ENCODE data around the gene LIFR. TPM values are rescaled to one million over a fixed set of nuclear protein-coding genes. Genes with fewer than 3 reads are reported as not detected.

The LIFR gene
- total RNA-seq, 1 experiment from 2014 or later = 22.0 TPM

DNA sequence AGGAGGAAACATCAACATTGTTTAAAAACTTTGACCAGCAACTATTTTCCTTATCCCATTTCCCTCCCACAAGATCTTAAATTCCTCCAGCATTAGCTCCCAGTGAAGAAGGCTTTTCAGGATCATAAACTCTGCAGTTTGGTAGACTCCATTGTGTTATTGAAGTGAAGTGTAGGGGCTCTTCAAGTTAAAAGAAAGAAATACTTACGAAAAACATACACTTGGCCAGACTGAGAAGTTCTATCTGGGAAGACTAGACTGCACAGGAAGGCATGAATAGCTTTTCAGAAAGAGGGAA is 22.3 kb downstream of the LIFR start:
- Histone ChIP-seq H3K9me3 (ENCODE audit: insufficient read depth, low read depth) (no peaks in the 10 kb centered on the region), H3K9me2 (ENCODE audit: insufficient read depth) (no peaks in the 10 kb centered on the region), H4K20me1 (ENCODE audit: insufficient read depth) (no peaks in the 10 kb centered on the region), H3K4me2 (no peak overlapping the region), H3K4me1 (replicated peaks; ENCODE audit: insufficient read depth) (no peaks in the 10 kb centered on the region), H2AFZ (no peak overlapping the region), H3K36me3 (ENCODE audit: low read depth) (no peaks in the 10 kb centered on the region), H3K4me3 (no peak overlapping the region), H3F3A (ENCODE audit: insufficient read depth, low read depth) (no peaks in the 10 kb centered on the region), H3K79me2 (ENCODE audit: low read depth) (no peaks in the 10 kb centered on the region), H3K27ac (no peak overlapping the region), H3K27me3 (ENCODE audit: insufficient read depth, low read depth) (no peaks in the 10 kb centered on the region)
- DNase-seq = no peak
- intact Hi-C loops (cut with micrococcal nuclease; ENCODE audit: unreplicated experiment) = no loop called here
- BruUV-seq (replicated peaks) = no TSS peak
- POLR2A ChIA-PET (ENCODE audit: unreplicated experiment) = interaction anchor here (0.7 kb wide), 1 partner anchor 535 kb away, joined by 5 read pairs; no protein-coding TSS in a partner anchor
- CTCF ChIA-PET = no interaction called here
- TF ChIP-seq EZH2 (IDR thresholded peaks at IDR 0.05; ENCODE audit: low read depth) (no peak), CTCF (conservative IDR thresholded peaks at IDR 0.05) (no peak)

DNA sequence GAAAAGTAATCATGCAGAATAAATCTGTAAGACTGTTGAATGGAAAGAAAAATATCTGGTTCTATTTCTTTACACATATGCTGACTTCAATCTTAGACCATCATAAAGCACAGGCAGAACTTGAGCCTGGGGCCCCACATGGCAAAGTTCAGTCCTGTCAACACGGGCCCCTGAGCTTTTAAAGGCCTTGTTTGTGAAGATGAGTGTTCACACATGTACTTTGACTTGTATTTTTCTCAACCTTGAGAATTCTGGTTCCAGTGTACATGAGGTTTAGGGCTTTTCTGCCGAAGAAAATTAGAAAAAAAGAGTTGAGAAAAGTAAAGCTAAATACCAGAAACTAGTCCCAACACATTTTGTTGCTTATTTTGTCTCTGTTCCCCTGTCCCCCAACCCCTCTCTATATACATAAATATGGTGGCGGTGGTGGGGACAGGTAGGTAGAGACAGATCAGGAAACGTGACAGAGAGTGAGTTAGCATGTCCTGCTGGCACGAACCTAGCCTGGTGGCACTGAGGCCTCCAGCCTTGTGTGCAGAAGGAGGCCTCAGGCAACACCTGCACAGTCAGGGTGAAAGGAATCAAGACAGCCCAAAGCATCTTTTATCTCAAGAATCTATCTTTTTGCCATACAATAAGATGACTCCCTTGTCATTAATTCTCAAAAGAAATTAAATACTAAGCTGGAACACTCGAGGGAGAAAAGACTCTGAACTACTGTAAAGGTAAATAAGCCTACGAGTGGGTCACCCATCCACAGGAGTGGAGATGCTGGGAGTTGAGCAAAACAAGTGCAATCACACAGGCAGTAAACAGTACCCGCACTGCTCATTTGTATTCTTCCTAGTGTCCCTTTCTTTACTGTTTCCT is 22.9 kb downstream of the LIFR start:
- ChIA-PET POLR2A (ENCODE audit: unreplicated experiment) (no interaction called here), CTCF (no interaction called here)
- H3K79me2 ChIP-seq (ENCODE audit: low read depth) = no peaks in the 10 kb centered on the region
- intact Hi-C loops (cut with micrococcal nuclease; ENCODE audit: unreplicated experiment) = no loop called here
- no peak overlapping the region for H3K4me3 ChIP-seq
- no peaks in the 10 kb centered on the region for H3F3A ChIP-seq (ENCODE audit: insufficient read depth, low read depth)
- H3K27me3 ChIP-seq (ENCODE audit: insufficient read depth, low read depth) = no peaks in the 10 kb centered on the region
- H2AFZ ChIP-seq = no peak overlapping the region
- no peaks in the 10 kb centered on the region for H3K9me3 ChIP-seq (ENCODE audit: insufficient read depth, low read depth)
- TF ChIP-seq EZH2 (IDR thresholded peaks at IDR 0.05; ENCODE audit: low read depth) (no peak), CTCF (conservative IDR thresholded peaks at IDR 0.05) (no peak)
- H3K36me3 ChIP-seq (ENCODE audit: low read depth) = no peaks in the 10 kb centered on the region
- H3K27ac ChIP-seq = no peak overlapping the region
- no peak overlapping the region for H3K4me2 ChIP-seq
- no TSS peak for BruUV-seq (replicated peaks)
- 0 out of 2 replicates have a peak, but pooled peaks cover under 1% of the 10 kb centered on the region for H3K4me1 ChIP-seq (replicated peaks; ENCODE audit: insufficient read depth)
- H4K20me1 ChIP-seq (ENCODE audit: insufficient read depth) = no peaks in the 10 kb centered on the region
- H3K9me2 ChIP-seq (ENCODE audit: insufficient read depth) = no peaks in the 10 kb centered on the region
- no peak for DNase-seq

DNA sequence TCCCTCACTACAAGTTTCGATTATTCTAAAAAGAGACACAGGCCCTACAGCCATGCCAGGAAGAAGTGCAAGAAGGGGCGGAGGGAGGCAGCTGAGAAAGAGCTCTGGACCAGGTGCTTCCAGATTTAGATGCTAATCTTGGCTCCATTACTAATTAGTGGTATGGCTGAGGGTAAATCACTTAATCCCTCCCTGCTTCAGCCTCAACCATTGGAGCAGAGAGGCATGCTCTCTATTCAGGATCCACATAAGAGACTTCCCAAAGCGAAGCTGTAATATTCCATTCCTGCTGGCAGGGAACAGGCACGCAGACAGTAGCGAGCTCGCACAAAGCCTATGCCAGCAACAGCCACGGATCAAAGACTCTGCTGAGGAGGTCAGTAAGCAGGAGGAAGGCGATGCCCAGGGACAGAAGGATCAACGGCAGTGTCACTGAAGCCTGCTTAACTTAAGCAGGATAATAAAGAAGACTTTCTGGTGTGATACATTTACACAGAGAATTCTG is 24.2 kb downstream of the LIFR start:
- no peaks in the 10 kb centered on the region for H3K9me3 ChIP-seq (ENCODE audit: insufficient read depth, low read depth)
- no peak overlapping the region for H3K27ac ChIP-seq
- DNase-seq = no peak
- no peak for TF ChIP-seq EZH2 (IDR thresholded peaks at IDR 0.05; ENCODE audit: low read depth)
- TF ChIP-seq CTCF (conservative IDR thresholded peaks at IDR 0.05) = no peak
- H3K36me3 ChIP-seq (ENCODE audit: low read depth) = no peaks in the 10 kb centered on the region
- intact Hi-C loops (cut with micrococcal nuclease; ENCODE audit: unreplicated experiment) = no loop called here
- no peak overlapping the region for H3K4me2 ChIP-seq
- POLR2A ChIA-PET (ENCODE audit: unreplicated experiment) = no interaction called here
- CTCF ChIA-PET = no interaction called here
- H3K4me3 ChIP-seq = no peak overlapping the region
- no peaks in the 10 kb centered on the region for H3K9me2 ChIP-seq (ENCODE audit: insufficient read depth)
- no TSS peak for BruUV-seq (replicated peaks)
- no peak overlapping the region for H2AFZ ChIP-seq
- H3K4me1 ChIP-seq (replicated peaks; ENCODE audit: insufficient read depth) = peaks cover 10% of the 10 kb centered on the region; the same call in 1 of the 2 replicates
- H3F3A ChIP-seq (ENCODE audit: insufficient read depth, low read depth) = no peaks in the 10 kb centered on the region
- no peaks in the 10 kb centered on the region for H3K27me3 ChIP-seq (ENCODE audit: insufficient read depth, low read depth)
- no peaks in the 10 kb centered on the region for H3K79me2 ChIP-seq (ENCODE audit: low read depth)
- no peaks in the 10 kb centered on the region for H4K20me1 ChIP-seq (ENCODE audit: insufficient read depth)

Measured in PC-9 (cell line).